ENCODE results near the gene TANK.
"Not testable (repeated sequence)": the region's sequence is repeated elsewhere in the genome, so short reads cannot be mapped to it uniquely, and the experiment has no call there.

TANK gene

GRCh38 chr2:161160226-161161073, at the start of gene TANK:
Gene TANK (plus strand): TSS chr2:161160428. CDS start chr2:161179663, 19,235 bp downstream.
- peak; percentile 51 for DNase-seq

GRCh38 chr2:161111531-161111930, 48.7 kb upstream of the TANK start:
- no peak for DNase-seq

- peak; percentile 1 for DNase-seq
Observed at GRCh38 chr2:161112908-161113307, 47.3 kb upstream of the TANK start.

GRCh38 chr2:161113693-161114575, 46.3 kb upstream of the TANK start:
- DNase-seq: no peak

GRCh38 chr2:161115205-161115604, 45.0 kb upstream of the TANK start:
- no peak for DNase-seq

GRCh38 chr2:161115605-161116380, 44.4 kb upstream of the TANK start:
- no peak for DNase-seq

- DNase-seq: no peak
Observed at GRCh38 chr2:161116509-161116908, 43.7 kb upstream of the TANK start.

GRCh38 chr2:161117506-161117905, 42.7 kb upstream of the TANK start:
- no peak for DNase-seq

- DNase-seq: no peak
Observed at GRCh38 chr2:161118722-161119121, 41.5 kb upstream of the TANK start.

- DNase-seq: no peak
Observed at GRCh38 chr2:161119483-161119882, 40.7 kb upstream of the TANK start.

GRCh38 chr2:161120775-161121174, 39.5 kb upstream of the TANK start:
- no peak for DNase-seq

GRCh38 chr2:161121622-161122021, 38.6 kb upstream of the TANK start:
- no peak for DNase-seq

- no peak for DNase-seq
Observed at GRCh38 chr2:161122772-161123530, 37.3 kb upstream of the TANK start.

- DNase-seq: no peak
Observed at GRCh38 chr2:161123531-161124030, 36.6 kb upstream of the TANK start.

- DNase-seq: no peak
Observed at GRCh38 chr2:161124201-161124600, 36.0 kb upstream of the TANK start.

GRCh38 chr2:161128885-161129284, 31.3 kb upstream of the TANK start:
- no peak for DNase-seq

GRCh38 chr2:161130354-161130753, 29.9 kb upstream of the TANK start:
- DNase-seq: no peak

GRCh38 chr2:161131074-161131680, 29.1 kb upstream of the TANK start:
- DNase-seq: no peak

- no peak for DNase-seq
Observed at GRCh38 chr2:161131804-161132203, 28.4 kb upstream of the TANK start.

GRCh38 chr2:161132384-161132783, 27.8 kb upstream of the TANK start:
- not testable (repeated sequence) for DNase-seq

- no peak for DNase-seq
Observed at GRCh38 chr2:161133366-161133765, 26.9 kb upstream of the TANK start.

All from NCI-H2081 treated with DMSO at 0.1 percent for 48 hours (cell line).